ENCODE data around the gene ZNF292. TPM values are rescaled to one million over a fixed set of nuclear protein-coding genes. Genes with fewer than 3 reads are reported as not detected.

ZNF292 gene
- total RNA-seq, 2 experiments from 2014 or later, result 81.5 to 82.5 TPM

- TF ChIP-seq CTCF (IDR thresholded peaks at IDR 0.05), result no peak
- Mint-ChIP-seq H3K4me3 (no peak overlapping the region), H3K27me3 (peaks cover 23% of the 10 kb centered on the region), H3K9me3 (no peaks in the 10 kb centered on the region), H3K36me3 (ENCODE audit: low read depth) (no peaks in the 10 kb centered on the region), H3K27ac (no peak overlapping the region), H3K4me1 (ENCODE audit: low read depth) (no peaks in the 10 kb centered on the region)
- intact Hi-C loops (cut with DNase I, micrococcal nuclease), result no loop called here
- no peak overlapping the region for H3K4me3 ChIP-seq (ENCODE audit: low read length)
- ChIA-PET CTCF (no interaction called here), POLR2A (no interaction called here)
- DNase-seq (no peak), ATAC-seq (ENCODE audit: poor library complexity) (no peak)
- H3K27ac ChIP-seq (ENCODE audit: low read depth in 1 of 2, low read length in 2 of 2), result no peak overlapping the region
- no peaks in the 10 kb centered on the region for H3K9me3 ChIP-seq (ENCODE audit: control insufficient read depth in 1 of 2, insufficient read depth in 1 of 2, low read length in 2 of 2)
- H3K27me3 ChIP-seq (ENCODE audit: control insufficient read depth in 1 of 2, insufficient read depth in 2 of 2, low read length in 2 of 2), result peaks cover 0 to 3% of the 10 kb centered on the region in 2 experiments
- H3K36me3 ChIP-seq (ENCODE audit: insufficient read depth, low read length), result no peaks in the 10 kb centered on the region
- no peaks in the 10 kb centered on the region for H3K4me1 ChIP-seq (ENCODE audit: insufficient read depth, low read length)
Observed at GRCh38 chr6:87115402-87116135, 39.8 kb upstream of the ZNF292 start.

DNA sequence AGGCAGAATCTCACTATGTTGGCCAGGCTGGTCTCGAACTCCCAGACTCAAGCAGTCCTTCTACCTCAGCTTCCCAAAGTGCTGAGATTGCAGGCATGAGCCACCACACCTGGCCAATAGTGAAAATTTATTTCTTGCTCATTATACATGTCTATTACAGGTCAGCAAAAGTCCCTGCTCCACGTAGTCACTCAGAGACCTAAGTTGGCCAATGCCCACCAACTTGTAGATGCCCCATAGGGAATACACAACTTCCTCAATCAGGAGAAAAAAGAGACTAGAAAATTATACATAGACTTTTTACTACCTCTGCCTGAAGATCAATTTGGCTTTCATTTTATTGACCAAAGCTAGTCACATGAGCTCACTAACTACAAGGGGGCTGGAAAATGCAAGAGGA, 38.4 kb upstream of the ZNF292 start:
- Histone ChIP-seq H3K4me3 (ENCODE audit: low read length) (no peak overlapping the region), H3K36me3 (ENCODE audit: insufficient read depth, low read length) (no peaks in the 10 kb centered on the region), H3K9me3 (ENCODE audit: control insufficient read depth in 1 of 2, insufficient read depth in 1 of 2, low read length in 2 of 2) (peaks cover 0 to under 1% of the 10 kb centered on the region in 2 experiments), H3K27ac (ENCODE audit: low read depth in 1 of 2, low read length in 2 of 2) (no peak overlapping the region), H3K4me1 (ENCODE audit: insufficient read depth, low read length) (no peaks in the 10 kb centered on the region), H3K27me3 (ENCODE audit: control insufficient read depth in 1 of 2, insufficient read depth in 2 of 2, low read length in 2 of 2) (peaks cover 0 to 3% of the 10 kb centered on the region in 2 experiments)
- Mint-ChIP-seq H3K4me1 (ENCODE audit: low read depth) (no peaks in the 10 kb centered on the region), H3K27me3 (peaks cover 29% of the 10 kb centered on the region), H3K27ac (no peak overlapping the region), H3K36me3 (ENCODE audit: low read depth) (no peaks in the 10 kb centered on the region), H3K4me3 (no peak overlapping the region), H3K9me3 (no peaks in the 10 kb centered on the region)
- intact Hi-C loops (cut with DNase I, micrococcal nuclease), result no loop called here
- TF ChIP-seq CTCF (IDR thresholded peaks at IDR 0.05), result no peak
- ChIA-PET POLR2A (no interaction called here), CTCF (no interaction called here)
- DNase-seq (no peak), ATAC-seq (ENCODE audit: poor library complexity) (no peak)

DNA sequence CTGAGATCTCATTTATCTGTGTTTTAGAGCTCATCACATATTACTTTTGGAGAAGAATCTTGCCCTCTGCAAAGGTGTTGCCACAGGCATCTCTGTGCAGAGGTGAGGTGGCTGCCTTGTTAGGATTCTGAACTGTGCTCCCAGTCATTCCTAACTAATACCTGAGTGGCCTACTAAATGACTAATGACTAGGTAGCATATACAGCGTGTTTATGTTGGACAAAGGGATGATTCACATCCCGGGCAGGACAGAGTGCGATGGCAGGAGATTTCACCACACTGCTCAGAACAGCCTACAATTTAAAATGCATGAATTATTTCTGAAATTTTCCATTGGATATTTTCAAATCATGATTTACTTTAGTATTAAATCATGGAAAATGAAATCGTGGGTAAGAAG, 37.3 kb upstream of the ZNF292 start:
- no peaks in the 10 kb centered on the region for H3K4me1 ChIP-seq (ENCODE audit: insufficient read depth, low read length)
- ATAC-seq (ENCODE audit: poor library complexity) (no peak), DNase-seq (no peak)
- H3K36me3 Mint-ChIP-seq (ENCODE audit: low read depth), result no peaks in the 10 kb centered on the region
- ChIA-PET POLR2A (no interaction called here), CTCF (no interaction called here)
- H3K27ac ChIP-seq (ENCODE audit: low read depth in 1 of 2, low read length in 2 of 2), result no peak overlapping the region
- intact Hi-C loops (cut with DNase I, micrococcal nuclease), result no loop called here
- no peak overlapping the region for H3K27ac Mint-ChIP-seq
- peaks cover 0 to 7% of the 10 kb centered on the region in 2 experiments for H3K9me3 ChIP-seq (ENCODE audit: control insufficient read depth in 1 of 2, insufficient read depth in 1 of 2, low read length in 2 of 2)
- H3K9me3 Mint-ChIP-seq, result no peaks in the 10 kb centered on the region
- no peaks in the 10 kb centered on the region for H3K4me1 Mint-ChIP-seq (ENCODE audit: low read depth)
- H3K4me3 ChIP-seq (ENCODE audit: low read length), result no peak overlapping the region
- no peak overlapping the region for H3K4me3 Mint-ChIP-seq
- peaks cover 0 to 6% of the 10 kb centered on the region in 2 experiments for H3K27me3 ChIP-seq (ENCODE audit: control insufficient read depth in 1 of 2, insufficient read depth in 2 of 2, low read length in 2 of 2)
- H3K27me3 Mint-ChIP-seq, result peaks cover 32% of the 10 kb centered on the region
- no peaks in the 10 kb centered on the region for H3K36me3 ChIP-seq (ENCODE audit: insufficient read depth, low read length)
- TF ChIP-seq CTCF (IDR thresholded peaks at IDR 0.05), result no peak
